HG03469 (cell line): ENCODE data around the gene ZFP91.

ENCODE experiments used
- ATAC-seq: cut with Tn5 transposase; IDR thresholded peaks from one replicate; pipeline ENCODE4 v1.9.1; 2021; ENCODE audit warnings: mild to moderate bottlenecking, moderate library complexity, moderate number of reproducible peaks; ENCODE audit not compliant: unreplicated experiment

The ZFP91 gene

DNA sequence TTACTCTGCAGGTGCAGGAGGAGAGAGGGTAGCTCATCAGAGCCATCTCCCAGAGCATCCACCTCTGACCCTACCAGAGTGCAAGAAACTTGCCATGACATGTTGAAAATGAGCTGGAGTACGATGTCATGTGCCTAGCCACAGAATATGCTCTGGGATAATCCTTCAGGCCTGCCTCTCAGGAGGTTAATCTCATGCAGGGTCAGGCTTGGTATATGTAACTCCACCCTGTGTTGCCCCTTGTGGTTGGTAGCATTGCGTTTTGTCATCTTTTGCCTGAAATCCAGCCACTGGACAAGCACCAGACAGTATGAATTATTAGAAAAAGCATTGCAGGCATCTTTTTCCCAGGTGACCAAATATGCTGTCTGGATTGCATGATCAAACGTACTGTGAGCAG is 79.8 kb downstream of the ZFP91 start:
- no peak for ATAC-seq

DNA sequence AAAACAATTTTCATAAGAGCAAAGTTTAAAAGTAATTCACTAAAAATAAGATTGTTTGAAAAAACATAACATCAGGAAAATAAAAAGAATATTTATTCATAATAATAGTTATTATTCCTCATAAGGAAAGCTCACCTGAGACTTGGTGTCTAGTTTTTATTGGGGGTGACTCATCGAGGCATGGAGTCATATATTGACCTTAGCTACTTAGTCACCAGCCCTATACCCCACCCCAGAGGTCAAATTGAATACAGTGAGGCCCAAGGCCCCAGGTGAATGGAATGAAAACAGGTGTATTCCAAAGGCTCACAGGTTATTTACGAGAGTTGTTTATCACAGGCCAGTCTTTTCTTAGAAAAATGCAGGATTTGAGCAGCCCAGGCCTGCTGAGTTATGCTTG is 80.5 kb downstream of the ZFP91 start:
- no peak for ATAC-seq

DNA sequence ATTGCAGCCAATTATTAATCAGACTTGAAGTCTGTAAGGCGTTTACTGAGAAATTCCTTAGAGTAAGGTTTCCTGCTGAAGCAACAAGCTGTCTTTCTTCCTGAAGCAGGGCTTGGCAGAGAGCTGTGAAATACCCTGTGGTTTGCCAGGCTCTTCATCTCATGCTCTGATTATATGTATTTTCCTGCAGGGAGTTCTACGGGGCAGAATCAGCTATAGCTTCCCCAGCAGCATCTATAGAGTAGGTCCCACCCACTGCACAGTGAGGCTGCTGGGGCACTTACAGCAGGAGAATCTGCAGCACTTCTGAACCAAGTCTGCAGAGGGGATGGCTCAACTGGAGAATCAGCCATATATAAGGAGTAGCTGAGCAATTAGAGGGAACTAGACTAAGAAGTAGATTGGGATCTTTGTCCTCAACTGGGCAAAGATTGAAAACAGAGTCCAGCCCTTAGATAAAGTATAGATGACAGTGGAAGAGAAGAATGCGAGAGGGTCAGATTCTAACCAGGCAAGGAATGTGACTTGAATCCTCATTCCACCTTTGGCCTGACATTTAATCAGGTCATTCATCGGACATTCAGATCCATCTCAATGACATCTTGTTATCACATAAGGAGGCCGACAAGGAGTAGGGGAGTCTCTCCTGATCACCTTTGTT is 81.2 kb downstream of the ZFP91 start:
- no peak for ATAC-seq
